A673 (cell line): Measurements from ENCODE around the gene TIAL1. TPM values are rescaled to one million over a fixed set of nuclear protein-coding genes. Genes with fewer than 3 reads are reported as not detected.

Experiments used
- BruUV-seq: library from RNA; stranded (reverse); fragments of 400-500 nt; replicated peaks from 2 replicates; lab custom pipeline; 2021; lab: Mats Ljungman, UMichigan
- CTCF ChIA-PET: fragments of 300-600 bp; sonication (Branson Sonifier 250); formaldehyde crosslinking; loops from one replicate; lab custom pipeline; 2022; ENCODE audit warnings: antibody characterized with exemption; lab: Charles Lee
- POLR2A ChIA-PET: fragments of 300-600 bp; sonication (Branson Sonifier 250); formaldehyde crosslinking; loops from one replicate; lab custom pipeline; 2022; ENCODE audit warnings: antibody characterized with exemption; ENCODE audit not compliant: low non-redundant PET; lab: Charles Lee
- DNase-seq: peaks from one replicate; pipeline ENCODE4 v3.0.0-alpha.2; 2015; ENCODE audit warnings: low spot score
- H3K27ac ChIP-seq: fragments of 200-600 bp; sonication (generic); 2 replicates; pipeline ENCODE4 v1.5.1; 2016; ENCODE audit warnings: mixed run types, low read depth, mild to moderate bottlenecking, mixed read lengths, antibody characterized with exemption, low read length; ENCODE audit not compliant: poor library complexity, severe bottlenecking
- H3K27me3 ChIP-seq: fragments of 200-600 bp; sonication (generic); replicated peaks from 2 replicates; pipeline ENCODE4 v1.6.1; 2017; ENCODE audit warnings: mixed run types, low read depth, mild to moderate bottlenecking, mixed read lengths, antibody characterized with exemption, low read length; ENCODE audit not compliant: insufficient read depth, poor library complexity
- H3K36me3 ChIP-seq: fragments of 200-600 bp; sonication (generic); 2 replicates; pipeline ENCODE4 v1.6.1; 2016; ENCODE audit warnings: mixed run types, mild to moderate bottlenecking, mixed read lengths, antibody characterized with exemption, low read length; ENCODE audit not compliant: insufficient read depth, poor library complexity, severe bottlenecking
- H3K4me1 ChIP-seq: fragments of 200-600 bp; sonication (generic); 2 replicates; pipeline ENCODE4 v1.6.1; 2017; ENCODE audit warnings: mixed run types, mild to moderate bottlenecking, mixed read lengths, antibody characterized with exemption, low read length; ENCODE audit not compliant: insufficient read depth, poor library complexity, severe bottlenecking
- H3K4me3 ChIP-seq: fragments of 200-600 bp; sonication (generic); 2 replicates; pipeline ENCODE4 v1.5.1; 2016; ENCODE audit warnings: low read depth, mixed run types, mild to moderate bottlenecking, mixed read lengths, low read length; ENCODE audit not compliant: poor library complexity, severe bottlenecking
- H3K9me3 ChIP-seq: fragments of 200-600 bp; sonication (generic); 2 replicates; pipeline ENCODE4 v1.6.1; 2016; ENCODE audit warnings: mixed run types, low read depth, mild to moderate bottlenecking, mixed read lengths, antibody characterized with exemption, low read length; ENCODE audit not compliant: poor library complexity, severe bottlenecking
- CTCF ChIP-seq: fragments of 300-800, 200-600 bp; sonication (generic); conservative IDR thresholded peaks from 2 replicates; pipeline ENCODE4 v1.5.1; 2017; ENCODE audit warnings: low read depth, mild to moderate bottlenecking, antibody characterized with exemption, low read length, moderate library complexity, mixed read lengths
- EZH2 ChIP-seq: fragments of 200-600 bp; sonication (generic); IDR thresholded peaks from 2 replicates; pipeline ENCODE4 v1.6.1; 2017; ENCODE audit warnings: borderline replicate concordance, low read depth, mild to moderate bottlenecking, mixed read lengths, antibody characterized with exemption, low read length; ENCODE audit not compliant: poor library complexity, severe bottlenecking
- intact Hi-C: fragments of 100-400 bp; cut with micrococcal nuclease; formaldehyde crosslinking; loops from one replicate; pipeline ENCODE4 v1.10.0; 2022; ENCODE audit not compliant: unreplicated experiment
- total RNA-seq: library from RNA; stranded (reverse); gene quantifications from 2 replicates; pipeline ENCODE4 v1.2.3, GENCODE V29; 2021

The TIAL1 gene
- total RNA-seq, 1 experiment from 2014 or later, result 199 TPM

GRCh38 chr10:119595134-119595675 lies 1.6 kb downstream of the TIAL1 start:
- peak overlapping the region; percentile 80 for H3K4me3 ChIP-seq
- peak; percentile 27 for DNase-seq
- intact Hi-C loops, result loop anchor here (5.0 to 10.0 kb wide), 3 partner anchors 57 to 390 kb away; partner anchors contain the start of genes BAG3, GRK5 and MCMBP
- TF ChIP-seq EZH2, result no peak
- POLR2A ChIA-PET, result no interaction called here
- peaks cover 17% of the 10 kb centered on the region for H3K36me3 ChIP-seq
- CTCF ChIA-PET, result interaction anchor here (0.9 kb wide), 1 partner anchor 13 kb away, joined by 3 read pairs; no protein-coding TSS in a partner anchor
- H3K4me1 ChIP-seq, result peaks cover 42% of the 10 kb centered on the region
- H3K27ac ChIP-seq, result peak overlapping the region; percentile 98
- TSS peak; percentile 50 for BruUV-seq
- H3K27me3 ChIP-seq, result no peaks in the 10 kb centered on the region
- peaks cover 6% of the 10 kb centered on the region for H3K9me3 ChIP-seq

- H3K36me3 ChIP-seq, result peaks cover 37% of the 10 kb centered on the region
- no peak overlapping the region for H3K27ac ChIP-seq
- intact Hi-C loops, result no loop called here
- ChIA-PET CTCF (no interaction called here), POLR2A (no interaction called here)
- H3K4me3 ChIP-seq, result no peak overlapping the region
- BruUV-seq, result no TSS peak
- TF ChIP-seq EZH2 (no peak), CTCF (no peak)
- DNase-seq, result no peak
- no peaks in the 10 kb centered on the region for H3K9me3 ChIP-seq
- peaks cover 15% of the 10 kb centered on the region for H3K4me1 ChIP-seq
- no peaks in the 10 kb centered on the region for H3K27me3 ChIP-seq
Measured at GRCh38 chr10:119588071-119588470, 8.7 kb downstream of the TIAL1 start.

- intact Hi-C loops, result no loop called here
- BruUV-seq, result no TSS peak
- peaks cover 12% of the 10 kb centered on the region for H3K4me1 ChIP-seq
- ChIA-PET CTCF (interaction anchor here (0.6 kb wide), 1 partner anchor 52 kb away, joined by 3 read pairs; no protein-coding TSS in a partner anchor), POLR2A (no interaction called here)
- H3K36me3 ChIP-seq, result peaks cover 94% of the 10 kb centered on the region
- no peaks in the 10 kb centered on the region for H3K9me3 ChIP-seq
- H3K4me3 ChIP-seq, result no peak overlapping the region
- H3K27me3 ChIP-seq, result no peaks in the 10 kb centered on the region
- no peak overlapping the region for H3K27ac ChIP-seq
- TF ChIP-seq CTCF (no peak), EZH2 (no peak)
- DNase-seq, result no peak
Measured at GRCh38 chr10:119578355-119578754, 18.4 kb downstream of the TIAL1 start.
